H9 (cell line): ENCODE data around the gene ST8SIA5. TPM values are rescaled to one million over a fixed set of nuclear protein-coding genes. Genes with fewer than 3 reads are reported as not detected.

Experiments
- DNase-seq: peaks from one replicate; pipeline ENCODE4 v3.0.0-alpha.2; 2017
- H2AFZ ChIP-seq: one replicate; pipeline ENCODE4 v1.6.1; 2013; ENCODE audit warnings: mild to moderate bottlenecking, low read length, control low read depth, moderate library complexity
- H2AK5ac ChIP-seq: 2 replicates; pipeline ENCODE4 v1.6.1; 2013; ENCODE audit warnings: low read length, control low read depth, mixed read lengths; ENCODE audit not compliant: insufficient read length
- H2BK120ac ChIP-seq: one replicate; pipeline ENCODE4 v1.6.1; 2013; ENCODE audit warnings: low read depth, mild to moderate bottlenecking, low read length, control low read depth, inconsistent platforms; ENCODE audit not compliant: poor library complexity, severe bottlenecking
- H2BK12ac ChIP-seq: 2 replicates; pipeline ENCODE4 v1.6.1; 2013; ENCODE audit warnings: low read length, control low read depth, mixed read lengths, low read depth; ENCODE audit not compliant: insufficient read length
- H2BK15ac ChIP-seq: 2 replicates; pipeline ENCODE4 v1.6.1; 2013; ENCODE audit warnings: low read depth, low read length, control low read depth
- H2BK20ac ChIP-seq: one replicate; pipeline ENCODE4 v1.6.1; 2013; ENCODE audit warnings: low read depth, mild to moderate bottlenecking, low read length, control low read depth, inconsistent platforms; ENCODE audit not compliant: poor library complexity, severe bottlenecking
- H2BK5ac ChIP-seq: 2 replicates; pipeline ENCODE4 v1.6.1; 2013; ENCODE audit warnings: low read length, control low read depth, mixed read lengths; ENCODE audit not compliant: insufficient read length
- H3K14ac ChIP-seq: 2 replicates; pipeline ENCODE4 v1.6.1; 2013; ENCODE audit warnings: low read length, control low read depth; ENCODE audit not compliant: insufficient read depth
- H3K18ac ChIP-seq: 2 replicates; pipeline ENCODE4 v1.6.1; 2013; ENCODE audit warnings: low read depth, mild to moderate bottlenecking, mixed read lengths, low read length, control low read depth; ENCODE audit not compliant: insufficient read length
- H3K23ac ChIP-seq: 2 replicates; pipeline ENCODE4 v1.6.1; 2013; ENCODE audit warnings: low read length, control low read depth, mixed read lengths, low read depth; ENCODE audit not compliant: insufficient read length
- H3K23me2 ChIP-seq: 2 replicates; pipeline ENCODE4 v1.6.1; 2013; ENCODE audit warnings: low read depth, mild to moderate bottlenecking, mixed read lengths, low read length, control low read depth; ENCODE audit not compliant: insufficient read length, poor library complexity, severe bottlenecking
- H3K27ac ChIP-seq: 2 replicates; pipeline ENCODE4 v1.5.1; 2013; ENCODE audit warnings: low read length, control low read depth, mixed read lengths, low read depth; ENCODE audit not compliant: insufficient read length
- H3K27me3 ChIP-seq: 2 replicates; pipeline ENCODE4 v1.6.1; 2013; ENCODE audit warnings: low read length, control low read depth, inconsistent platforms; ENCODE audit not compliant: insufficient read depth
- H3K4ac ChIP-seq: 2 replicates; pipeline ENCODE4 v1.6.1; 2013; ENCODE audit warnings: low read depth, mild to moderate bottlenecking, control low read depth, inconsistent platforms, low read length, moderate library complexity
- H3K4me1 ChIP-seq: 2 replicates; pipeline ENCODE4 v1.6.1; 2013; ENCODE audit warnings: low read length, control low read depth, inconsistent platforms; ENCODE audit not compliant: insufficient read depth
- H3K4me2 ChIP-seq: 2 replicates; pipeline ENCODE4 v1.6.1; 2013; ENCODE audit warnings: low read length, control low read depth, mixed read lengths; ENCODE audit not compliant: insufficient read length, insufficient read depth
- H3K56ac ChIP-seq: 2 replicates; pipeline ENCODE4 v1.6.1; 2013; ENCODE audit warnings: low read depth, mild to moderate bottlenecking, mixed read lengths, low read length, control low read depth; ENCODE audit not compliant: insufficient read length
- H3K79me1 ChIP-seq: 2 replicates; pipeline ENCODE4 v1.6.1; 2013; ENCODE audit warnings: low read depth, mild to moderate bottlenecking, moderate library complexity, low read length, control low read depth, inconsistent platforms; ENCODE audit not compliant: insufficient read depth, poor library complexity, severe bottlenecking
- H3K79me2 ChIP-seq: 2 replicates; pipeline ENCODE4 v1.6.1; 2013; ENCODE audit warnings: low read length, control low read depth, inconsistent platforms; ENCODE audit not compliant: insufficient read depth
- H3K9ac ChIP-seq: 2 replicates; pipeline ENCODE4 v1.6.1; 2013; ENCODE audit warnings: low read length, control low read depth, mixed read lengths; ENCODE audit not compliant: insufficient read length; ENCODE audit errors: extremely low read depth
- H3K9me3 ChIP-seq: one replicate; pipeline ENCODE4 v1.6.1; 2013; ENCODE audit warnings: low read depth, low read length, inconsistent platforms; ENCODE audit not compliant: control insufficient read depth
- H3T11ph ChIP-seq: one replicate; pipeline ENCODE4 v1.6.1; 2013; ENCODE audit warnings: mild to moderate bottlenecking, low read length, control low read depth, inconsistent platforms
- H4K20me1 ChIP-seq: one replicate; pipeline ENCODE4 v1.6.1; 2013; ENCODE audit not compliant: control insufficient read depth, insufficient read length, insufficient read depth
- H4K5ac ChIP-seq: 2 replicates; pipeline ENCODE4 v1.6.1; 2013; ENCODE audit warnings: low read depth, mild to moderate bottlenecking, mixed read lengths, low read length, control low read depth; ENCODE audit not compliant: insufficient read length
- H4K8ac ChIP-seq: replicated peaks from 2 replicates; pipeline ENCODE4 v1.6.1; 2013; ENCODE audit warnings: low read length, control low read depth, mixed read lengths, low read depth; ENCODE audit not compliant: insufficient read length
- H4K91ac ChIP-seq: 2 replicates; pipeline ENCODE4 v1.6.1; 2013; ENCODE audit warnings: low read depth, mild to moderate bottlenecking, moderate library complexity, mixed read lengths, low read length, control low read depth; ENCODE audit not compliant: insufficient read length
- H3K27ac Mint-ChIP-seq, 3 experiments: 2 replicates in 2 of 3; 3 replicates in 1 of 3; pipeline ENCODE4 v1.8.0; 2020 to 2021; ENCODE audit warnings: mixed read lengths in 3 of 3, mild to moderate bottlenecking in 1 of 3, moderate library complexity in 1 of 3
- H3K27me3 Mint-ChIP-seq: 2 replicates; pipeline ENCODE4 v1.8.0; 2021; ENCODE audit warnings: low read depth, mild to moderate bottlenecking, moderate library complexity, mixed read lengths
- H3K36me3 Mint-ChIP-seq, 3 experiments: 2 replicates in 2 of 3; 3 replicates in 1 of 3; pipeline ENCODE4 v1.8.0; 2020 to 2021; ENCODE audit warnings: low read depth in 3 of 3, mixed read lengths in 3 of 3; ENCODE audit not compliant: insufficient read depth in 1 of 3
- H3K4me1 Mint-ChIP-seq, 2 experiments: 2 replicates each; pipeline ENCODE4 v1.8.0; 2020; ENCODE audit warnings: mixed read lengths in 2 of 2
- H3K4me3 Mint-ChIP-seq, 2 experiments: 2 replicates in 1 of 2; 3 replicates in 1 of 2; pipeline ENCODE4 v1.8.0; 2020 to 2021; ENCODE audit warnings: mild to moderate bottlenecking in 2 of 2, mixed read lengths in 2 of 2, moderate library complexity in 1 of 2
- H3K9me3 Mint-ChIP-seq, 2 experiments: 2 replicates in 1 of 2; 3 replicates in 1 of 2; pipeline ENCODE4 v1.8.0; 2020; ENCODE audit warnings: mild to moderate bottlenecking in 2 of 2, mixed read lengths in 2 of 2, moderate library complexity in 1 of 2
- CTCF ChIP-seq: fragments of 200-600 bp; sonication (generic); conservative IDR thresholded peaks from 3 replicates; pipeline ENCODE4 v1.8.0; 2021; ENCODE audit warnings: antibody characterized with exemption, mild to moderate bottlenecking
- WGBS: extraction: QIAGEN DNeasy Blood & Tissue Kit; methylation state at CpG from one replicate; pipeline ENCODE4 v1.1.7; 2013; ENCODE audit warnings: missing lambda C conversion rate, low lambda C conversion rate, mixed read lengths; ENCODE audit not compliant: insufficient read length; ENCODE audit errors: extremely low coverage; 5-methylcytosine and 5-hydroxymethylcytosine counted together
- total RNA-seq: library from RNA; stranded (reverse); gene quantifications from 2 replicates; pipeline ENCODE4 v1.2.1, GENCODE V29; 2021

Gene ST8SIA5
- total RNA-seq, 1 experiment from 2014 or later, result 0.63 TPM

DNA sequence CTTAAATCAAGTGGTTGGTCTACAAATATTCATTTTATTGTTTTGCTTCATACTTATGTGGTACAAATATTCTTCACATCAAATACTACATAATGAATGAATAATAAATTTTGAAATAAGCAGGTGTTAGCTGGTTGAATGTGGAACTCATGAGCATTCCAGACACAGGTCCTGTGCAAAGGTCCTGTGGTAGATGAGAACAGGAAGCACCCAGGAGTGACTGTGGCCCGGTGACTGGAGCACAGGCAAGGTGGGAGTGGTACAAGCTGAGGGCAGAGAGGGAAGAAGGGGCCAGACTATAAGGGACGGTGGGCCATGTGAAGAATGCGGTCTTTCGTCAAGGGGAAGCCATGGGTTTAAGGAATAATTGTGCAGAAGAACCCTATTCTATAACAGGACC, 73.6 kb downstream of the ST8SIA5 start:
- Histone ChIP-seq H4K20me1 (no peaks in the 10 kb centered on the region), H3K4me2 (no peak overlapping the region), H2BK20ac (no peak overlapping the region), H3K18ac (no peak overlapping the region), H3K79me1 (no peaks in the 10 kb centered on the region), H3K4ac (no peak overlapping the region), H3T11ph (no peak overlapping the region), H3K23me2 (no peaks in the 10 kb centered on the region), H2BK5ac (no peak overlapping the region), H3K27me3 (no peaks in the 10 kb centered on the region), H3K14ac (no peak overlapping the region), H3K9ac (no peak overlapping the region), H3K27ac (no peak overlapping the region), H2BK12ac (no peak overlapping the region), H3K23ac (no peak overlapping the region), H4K5ac (no peak overlapping the region), H2BK120ac (no peak overlapping the region), H2AFZ (no peak overlapping the region), H4K91ac (no peak overlapping the region), H3K56ac (no peak overlapping the region), H2BK15ac (no peak overlapping the region), H3K4me1 (no peaks in the 10 kb centered on the region), H3K79me2 (no peaks in the 10 kb centered on the region), H3K9me3 (no peaks in the 10 kb centered on the region), H4K8ac (no peak overlapping the region), H2AK5ac (no peak overlapping the region)
- Mint-ChIP-seq H3K4me3 (no peak overlapping the region), H3K27me3 (no peaks in the 10 kb centered on the region; the same call in 1 of the 2 replicates), H3K36me3 (no peaks in the 10 kb centered on the region), H3K27ac (no peak overlapping the region), H3K4me1 (peaks cover 0 to 3% of the 10 kb centered on the region in 2 experiments; a peak in 1 of 4 replicates), H3K9me3 (no peaks in the 10 kb centered on the region)
- TF ChIP-seq CTCF, result no peak
- no CpG with 5 or more reads among the region's 4 CpGs for WGBS
- no peak for DNase-seq
